K562 (cell line): ENCODE measurements around the gene WNT7B.

Source experiments
- JUND ChIP-seq, 2 experiments: IDR thresholded peaks; 2 replicates in 1 of 2; 3 replicates in 1 of 2; pipeline ENCODE4 v1.6.1; 2011; ENCODE audit warnings: borderline replicate concordance in 2 of 2, low read depth in 2 of 2, low read length in 2 of 2, improper control_type of control experiment in 1 of 2, missing biosample characterization in 1 of 2, missing genetic modification characterization in 1 of 2, missing genetic modification reagents in 1 of 2
- MXI1 ChIP-seq: IDR thresholded peaks from 2 replicates; pipeline ENCODE4 v1.6.1; 2011; ENCODE audit warnings: low read depth, mild to moderate bottlenecking, improper control_type of control experiment, low read length
- ZNF586 ChIP-seq: fragments of 450-650 bp; formaldehyde crosslinking; conservative IDR thresholded peaks from 2 replicates; pipeline ENCODE4 v1.4.0; 2020; ENCODE audit warnings: mild to moderate bottlenecking, moderate library complexity
- TF ChIP-seq, protein P1 (sequence below): fragments of 250-450 bp; sonication (Bioruptor Pico); IDR thresholded peaks from 2 replicates; pipeline ENCODE4 v1.5.0; 2021; ENCODE audit warnings: mild to moderate bottlenecking, borderline replicate concordance

DNA sequence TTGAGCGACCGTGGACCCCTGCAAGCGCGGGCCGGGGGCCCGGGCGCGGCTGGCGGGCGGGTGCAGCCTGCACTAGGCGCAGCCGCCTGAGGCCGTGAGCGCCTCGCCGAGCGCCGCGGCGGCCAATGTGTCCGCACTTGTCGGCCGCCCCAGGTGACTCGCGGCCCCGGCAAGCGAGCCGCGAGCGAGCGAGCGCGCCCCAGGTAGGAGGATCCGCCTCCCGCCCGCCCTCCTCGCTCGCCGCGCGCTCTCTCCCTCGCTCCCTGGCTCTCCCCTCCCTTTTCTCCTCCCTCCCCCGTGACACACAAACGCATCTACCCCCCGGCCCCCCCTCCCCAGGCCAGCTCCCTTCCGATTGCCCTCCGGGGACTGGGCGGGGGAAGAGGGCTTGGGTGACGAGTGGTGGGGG is at the start of gene WNT7B:
- TF ChIP-seq ZNF586 (CRISPR knock-in tag) (no peak), JUND (IDR thresholded peaks at IDR 0.05; ENCODE audit: borderline replicate concordance, low read depth, low read length) (no peak), JUND (tag; IDR thresholded peaks at IDR 0.05; ENCODE audit: borderline replicate concordance, low read depth, low read length) (no peak), MXI1 (no peak)
- TF ChIP-seq, protein P1, sequence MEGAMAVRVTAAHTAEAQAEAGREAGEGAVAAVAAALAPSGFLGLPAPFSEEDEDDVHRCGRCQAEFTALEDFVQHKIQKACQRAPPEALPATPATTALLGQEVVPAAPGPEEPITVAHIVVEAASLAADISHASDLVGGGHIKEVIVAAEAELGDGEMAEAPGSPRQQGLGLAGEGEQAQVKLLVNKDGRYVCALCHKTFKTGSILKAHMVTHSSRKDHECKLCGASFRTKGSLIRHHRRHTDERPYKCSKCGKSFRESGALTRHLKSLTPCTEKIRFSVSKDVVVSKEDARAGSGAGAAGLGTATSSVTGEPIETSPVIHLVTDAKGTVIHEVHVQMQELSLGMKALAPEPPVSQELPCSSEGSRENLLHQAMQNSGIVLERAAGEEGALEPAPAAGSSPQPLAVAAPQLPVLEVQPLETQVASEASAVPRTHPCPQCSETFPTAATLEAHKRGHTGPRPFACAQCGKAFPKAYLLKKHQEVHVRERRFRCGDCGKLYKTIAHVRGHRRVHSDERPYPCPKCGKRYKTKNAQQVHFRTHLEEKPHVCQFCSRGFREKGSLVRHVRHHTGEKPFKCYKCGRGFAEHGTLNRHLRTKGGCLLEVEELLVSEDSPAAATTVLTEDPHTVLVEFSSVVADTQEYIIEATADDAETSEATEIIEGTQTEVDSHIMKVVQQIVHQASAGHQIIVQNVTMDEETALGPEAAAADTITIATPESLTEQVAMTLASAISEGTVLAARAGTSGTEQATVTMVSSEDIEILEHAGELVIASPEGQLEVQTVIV (CRISPR knock-in tag) = no peak
